ENCODE measurements around the gene CDH26.

DNA sequence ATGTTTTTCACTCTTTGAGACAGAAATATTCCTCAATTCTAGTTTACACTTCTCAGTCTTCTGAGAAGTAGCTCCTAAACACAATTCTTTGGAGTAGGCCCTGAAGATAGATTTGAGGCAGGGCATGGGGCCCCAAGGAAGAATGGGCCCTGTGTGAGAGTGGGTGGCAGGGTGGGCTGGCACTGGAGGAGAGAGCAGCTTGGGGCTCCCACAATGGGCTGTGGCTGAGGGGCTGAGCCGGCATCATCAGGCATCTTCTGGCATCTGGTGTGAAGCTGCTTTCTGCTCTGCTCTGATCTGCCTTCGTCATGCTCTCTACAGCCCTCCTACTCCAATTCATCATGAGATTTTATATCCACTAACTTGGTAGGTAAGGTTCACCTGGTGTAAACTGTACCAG, 88.2 kb downstream of the CDH26 start:
- TF ChIP-seq EZH2 (IDR thresholded peaks at IDR 0.05; ENCODE audit: borderline replicate concordance, low read length), result no peak
- no peak for TF ChIP-seq CTCF (conservative IDR thresholded peaks at IDR 0.05 in 1 of 2, IDR thresholded peaks at IDR 0.05 in 1 of 2; ENCODE audit: extremely low read depth in 1 of 2, insufficient read depth in 1 of 2, low read depth in 1 of 2, low read length in 2 of 2)

Data from mammary epithelial cell (primary cell).